CD4-positive, alpha-beta T cell treated with Interleukin-15 for 1 hour (primary cell): ENCODE data around the gene TAX1BP3.

Experiments
- DNase-seq: peaks from one replicate; pipeline ENCODE4 v3.0.0-alpha.2; 2020

The TAX1BP3 gene

DNA sequence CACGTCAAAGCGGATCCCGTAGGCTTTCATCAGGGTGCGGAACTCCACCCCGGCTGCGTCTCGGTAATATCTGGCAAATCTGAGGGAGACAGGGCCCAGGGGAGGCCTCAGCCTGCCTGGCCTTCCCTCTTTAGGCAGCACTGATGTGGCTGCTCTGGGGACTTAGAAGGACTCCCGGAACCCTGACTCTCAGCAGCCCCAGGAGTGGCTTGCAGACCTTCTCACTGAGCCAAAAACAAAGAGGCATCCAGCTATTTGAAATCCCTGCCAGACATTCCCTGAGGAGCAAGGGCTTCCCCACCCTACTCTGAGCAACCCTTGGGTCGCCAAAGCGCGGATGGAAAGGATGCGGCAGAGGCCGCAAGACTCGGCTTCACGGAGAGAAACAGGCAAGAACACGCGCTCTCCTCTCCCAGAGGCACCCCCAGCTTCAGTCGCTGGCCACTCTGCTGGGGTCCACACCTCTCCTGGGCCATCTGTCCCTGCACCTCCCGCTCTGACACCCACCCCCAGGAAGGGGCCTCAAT, 19.7 kb upstream of the TAX1BP3 start:
- DNase-seq, result no peak

DNA sequence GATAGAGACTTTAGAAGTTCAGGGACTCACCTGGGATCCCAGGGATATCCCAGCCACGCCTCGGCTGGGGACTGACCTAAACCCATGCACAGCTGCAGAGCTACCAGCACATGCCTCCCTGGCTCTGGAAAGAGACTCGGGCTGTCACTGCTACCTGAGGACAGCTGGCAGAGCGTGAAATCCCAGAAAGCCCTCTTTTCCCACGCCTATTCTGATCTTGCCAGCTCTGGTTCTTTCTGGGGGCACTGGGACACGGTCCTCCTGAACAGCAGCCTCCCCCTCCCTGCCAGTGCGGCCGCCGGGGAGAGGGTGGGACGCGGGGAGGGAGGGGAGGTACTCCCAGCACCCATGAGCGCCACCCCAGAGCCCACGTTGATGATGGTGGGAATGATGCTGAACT, 16.8 kb upstream of the TAX1BP3 start:
- DNase-seq, result no peak

DNA sequence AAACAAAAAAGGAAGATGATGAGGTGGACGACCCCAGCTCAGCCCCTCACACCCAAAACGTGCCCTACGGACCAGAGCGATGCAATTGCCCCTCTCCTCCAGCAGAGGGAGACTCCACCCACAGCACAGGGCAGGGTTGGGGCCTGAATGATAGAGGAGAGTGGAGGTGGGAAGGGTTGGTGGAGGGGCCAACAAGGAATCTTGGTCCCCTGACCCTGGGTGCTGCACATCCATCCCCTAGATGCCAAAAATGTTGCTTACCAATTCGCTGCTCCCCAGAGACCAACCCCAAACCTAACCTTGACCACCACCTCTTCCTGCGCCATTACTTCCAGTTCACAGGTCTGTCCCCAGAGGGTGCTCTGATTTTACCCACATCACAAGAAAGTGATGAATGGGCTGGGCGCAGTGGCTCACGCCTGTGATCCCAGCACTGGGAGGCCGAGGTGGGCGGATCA, 14.7 kb upstream of the TAX1BP3 start:
- DNase-seq, result peak; percentile 56

DNA sequence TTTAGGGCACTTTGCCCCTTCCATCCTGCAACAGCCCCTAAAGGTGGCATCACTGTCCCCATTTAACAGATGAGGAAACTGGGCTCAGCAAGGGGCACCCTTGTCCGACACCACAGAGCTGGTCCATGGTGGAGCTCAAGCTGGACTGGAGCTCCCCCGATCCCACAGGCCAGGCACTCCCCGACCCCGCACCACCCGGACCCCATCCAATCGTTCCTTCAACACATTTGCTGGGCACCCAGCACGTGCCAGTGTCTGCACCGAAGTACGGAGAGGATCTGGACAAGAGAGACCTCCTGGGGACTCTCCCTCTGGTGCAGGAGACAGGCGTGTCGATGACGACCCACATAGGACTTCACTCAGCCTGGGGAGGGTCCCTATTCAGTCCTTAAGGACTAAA, 13.7 kb upstream of the TAX1BP3 start:
- no peak for DNase-seq

DNA sequence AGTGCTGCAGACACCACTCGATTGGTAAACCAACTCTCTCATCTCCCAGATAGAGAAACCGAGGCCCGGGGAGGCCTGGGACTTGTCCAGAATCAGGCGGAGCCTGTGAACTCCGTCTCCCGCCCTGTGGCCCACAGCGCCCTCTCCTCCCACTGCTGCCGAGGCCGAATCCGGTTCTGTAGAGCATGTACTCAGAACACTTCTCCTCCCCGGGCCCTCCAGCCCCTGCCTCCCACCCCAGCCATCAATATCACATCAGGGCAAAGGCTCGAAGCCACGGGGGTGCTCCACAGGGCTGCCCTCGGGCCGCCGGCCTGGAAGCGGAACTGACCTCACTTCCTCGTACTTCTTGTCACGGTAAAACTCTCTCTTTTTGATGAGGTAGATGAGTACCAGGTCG, 13.2 kb upstream of the TAX1BP3 start:
- no peak for DNase-seq

DNA sequence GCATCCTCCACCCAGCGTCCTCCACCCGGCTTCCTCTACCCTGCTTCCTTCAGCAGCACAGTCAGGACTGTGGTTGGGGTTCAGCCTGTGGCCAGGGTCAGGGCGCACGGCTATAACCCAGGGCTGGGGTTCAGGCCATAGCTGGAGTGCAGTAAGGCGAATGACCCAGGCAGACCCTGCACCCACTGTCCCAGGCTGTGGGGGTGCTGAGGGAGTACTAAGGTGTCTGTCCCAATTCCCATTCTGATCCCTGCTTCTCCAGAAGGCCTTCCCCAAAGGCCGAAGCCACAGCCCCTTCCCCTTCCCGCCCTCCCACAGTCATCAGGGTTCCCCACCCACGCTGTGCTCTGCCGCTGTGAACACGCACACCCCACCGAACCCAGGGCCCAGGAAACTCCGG, 12.7 kb upstream of the TAX1BP3 start:
- no peak for DNase-seq

DNA sequence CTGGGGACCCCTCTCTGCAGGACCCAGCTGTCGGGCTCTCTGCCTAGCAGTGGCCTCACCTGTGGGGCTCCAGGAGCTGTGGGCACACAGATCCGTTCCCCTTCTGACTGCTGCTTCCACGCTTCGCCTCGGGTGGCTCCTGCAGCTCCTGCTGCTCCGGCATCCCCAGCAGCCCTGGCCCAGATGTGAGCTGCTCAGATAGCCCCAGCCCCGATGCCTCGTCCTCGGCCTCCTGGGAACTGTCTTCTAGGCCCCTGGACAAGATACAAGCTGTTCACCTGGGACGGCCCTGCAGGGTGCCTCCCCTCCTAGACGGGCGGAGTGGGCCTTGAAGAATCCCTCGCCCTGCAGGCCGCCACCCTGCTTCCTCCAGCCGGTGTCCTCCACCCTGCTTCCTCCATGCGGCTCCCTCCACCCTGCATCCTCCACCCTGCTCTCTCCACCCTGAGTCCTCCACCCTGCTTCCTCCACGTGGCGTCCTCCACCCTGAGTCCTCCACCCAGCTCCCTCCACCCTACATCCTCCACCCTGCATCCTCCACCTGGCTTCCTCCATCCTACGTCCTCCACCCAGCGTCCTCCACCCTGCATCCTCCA, 11.3 kb upstream of the TAX1BP3 start:
- no peak for DNase-seq

DNA sequence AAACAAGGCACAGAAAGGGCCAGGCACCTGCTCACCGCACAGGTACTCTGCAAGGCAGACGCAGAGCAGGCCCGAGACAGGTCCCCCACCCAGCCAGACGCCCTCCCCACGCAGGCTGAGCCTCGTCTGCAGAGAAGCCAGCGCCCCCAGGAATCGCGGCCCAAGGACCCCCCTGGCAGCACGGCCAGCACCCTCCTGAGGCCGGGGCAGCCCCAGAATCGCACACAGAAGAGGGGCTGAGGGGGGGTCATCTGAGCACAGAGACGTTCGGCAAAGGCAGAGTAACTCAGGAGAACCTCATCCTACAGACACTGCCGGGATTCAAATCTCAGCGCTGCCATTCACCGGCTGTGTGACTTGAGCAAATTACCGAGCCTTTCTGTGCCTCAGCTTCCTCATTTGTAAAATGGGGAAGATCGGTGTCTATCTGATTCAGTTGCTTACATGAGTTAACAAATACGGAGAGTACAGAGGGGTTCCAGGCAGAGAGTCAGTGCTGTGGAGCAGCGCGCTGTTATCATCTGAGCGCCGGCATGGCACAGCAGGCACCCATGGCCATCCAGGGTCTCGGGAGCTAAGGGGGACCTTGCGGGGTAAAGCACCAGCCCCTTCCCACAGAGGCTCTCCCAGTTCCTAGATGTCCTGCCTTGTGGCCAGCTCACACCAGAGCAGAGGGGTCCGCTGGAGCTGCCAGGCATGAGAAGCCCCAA, 10.6 kb upstream of the TAX1BP3 start:
- DNase-seq, result no peak

DNA sequence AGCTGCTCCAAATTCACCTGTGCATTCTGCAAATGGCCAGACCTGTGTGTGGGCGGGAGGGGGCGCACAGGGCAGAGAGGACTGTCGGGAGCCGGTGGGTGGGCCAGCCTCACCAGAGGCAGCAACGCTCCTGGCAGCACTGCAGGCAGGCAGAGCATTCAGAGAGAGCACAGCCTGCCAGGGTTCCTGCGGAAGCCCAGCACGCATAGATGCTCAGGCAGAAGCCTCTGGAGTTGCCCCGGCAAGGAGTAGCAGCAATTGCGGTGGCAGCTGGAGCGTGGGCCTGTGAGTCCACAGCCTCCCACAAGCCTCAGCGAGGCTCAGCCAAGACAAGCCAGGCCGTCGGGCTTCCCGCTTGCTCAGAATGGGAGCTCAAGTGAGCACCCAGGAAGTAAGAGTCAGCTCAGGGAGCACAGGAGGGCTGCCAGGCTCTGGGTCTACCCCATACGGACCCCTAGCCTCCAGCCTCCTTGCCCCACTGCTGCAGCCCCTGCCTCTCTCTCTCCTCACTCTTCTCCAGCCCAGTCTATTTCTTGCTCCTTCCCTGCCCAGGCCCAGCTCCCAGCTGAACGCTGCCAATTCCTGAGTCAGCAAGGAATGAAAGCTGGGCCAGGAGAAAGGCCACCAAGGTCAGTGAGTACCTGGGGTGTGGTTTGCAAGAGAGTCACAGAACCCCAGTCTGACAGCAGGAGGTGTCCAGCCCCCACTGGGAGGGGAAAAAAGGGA, 9.9 kb upstream of the TAX1BP3 start:
- DNase-seq, result no peak

DNA sequence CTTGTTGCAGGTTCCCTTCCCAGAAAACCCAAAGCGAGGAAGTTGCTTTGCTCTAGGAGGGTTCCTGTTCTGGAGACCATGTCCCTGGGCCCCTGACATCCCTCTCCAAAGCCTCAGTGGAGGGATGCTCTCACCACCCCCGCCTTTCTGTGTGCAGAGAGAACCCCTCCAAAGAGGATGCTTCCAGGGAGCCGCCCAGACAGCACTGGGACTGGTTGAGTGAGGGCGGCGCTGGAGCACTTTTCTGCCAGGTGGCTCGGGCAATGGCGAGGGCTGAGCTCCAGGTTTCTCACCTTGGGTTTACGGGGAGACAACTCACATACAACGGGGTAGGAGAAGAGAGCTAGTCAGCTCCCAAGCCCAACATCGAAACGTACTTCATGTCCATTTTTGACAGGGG, 7.5 kb upstream of the TAX1BP3 start:
- DNase-seq, result no peak

DNA sequence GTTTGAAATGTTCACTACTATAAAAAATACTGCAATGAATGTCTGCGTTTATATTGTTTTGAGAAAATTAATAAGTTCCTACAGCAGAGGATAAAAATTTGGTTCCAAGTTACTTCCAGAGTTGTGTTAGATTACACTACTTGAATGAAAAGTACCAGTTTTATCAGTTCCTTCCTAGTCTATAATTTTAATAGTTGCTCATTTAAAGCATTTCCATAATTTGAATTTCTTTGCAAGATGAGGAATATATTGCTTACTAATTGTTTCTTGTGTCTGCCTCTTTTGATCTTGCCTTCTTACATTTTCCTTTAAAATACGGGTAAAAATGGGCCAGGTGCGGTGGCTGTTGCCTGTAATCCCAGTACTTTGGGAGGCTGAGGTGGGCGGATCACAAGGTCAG, 4.2 kb upstream of the TAX1BP3 start:
- no peak for DNase-seq

DNA sequence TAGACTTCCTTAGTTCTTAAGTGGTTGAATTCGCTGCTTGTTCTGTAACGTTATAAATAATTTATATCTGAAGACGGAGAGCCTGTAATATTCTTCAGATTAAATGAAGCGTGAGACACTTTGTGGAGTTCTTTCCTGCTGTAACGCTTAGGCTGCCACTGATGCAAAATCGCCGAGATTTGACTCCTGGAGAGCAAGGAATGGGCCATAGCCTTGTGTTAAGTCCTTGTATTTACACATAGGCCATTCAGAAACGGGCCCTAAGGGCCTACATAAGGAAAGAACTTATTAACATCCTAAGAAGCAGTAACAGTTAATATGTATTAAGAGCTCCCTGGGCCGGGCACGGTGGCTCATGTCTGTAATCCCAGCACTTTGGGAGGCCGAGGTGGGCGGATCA, 1.2 kb upstream of the TAX1BP3 start:
- no peak for DNase-seq

DNA sequence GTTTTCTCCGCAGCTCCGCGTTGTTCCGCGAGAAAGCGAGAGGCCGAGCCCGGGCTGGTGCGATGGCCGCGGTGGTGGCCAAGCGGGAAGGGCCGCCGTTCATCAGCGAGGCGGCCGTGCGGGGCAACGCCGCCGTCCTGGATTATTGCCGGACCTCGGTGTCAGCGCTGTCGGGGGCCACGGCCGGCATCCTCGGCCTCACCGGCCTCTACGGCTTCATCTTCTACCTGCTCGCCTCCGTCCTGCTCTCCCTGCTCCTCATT, 638 bp upstream of the TAX1BP3 start:
- DNase-seq, result no peak

DNA sequence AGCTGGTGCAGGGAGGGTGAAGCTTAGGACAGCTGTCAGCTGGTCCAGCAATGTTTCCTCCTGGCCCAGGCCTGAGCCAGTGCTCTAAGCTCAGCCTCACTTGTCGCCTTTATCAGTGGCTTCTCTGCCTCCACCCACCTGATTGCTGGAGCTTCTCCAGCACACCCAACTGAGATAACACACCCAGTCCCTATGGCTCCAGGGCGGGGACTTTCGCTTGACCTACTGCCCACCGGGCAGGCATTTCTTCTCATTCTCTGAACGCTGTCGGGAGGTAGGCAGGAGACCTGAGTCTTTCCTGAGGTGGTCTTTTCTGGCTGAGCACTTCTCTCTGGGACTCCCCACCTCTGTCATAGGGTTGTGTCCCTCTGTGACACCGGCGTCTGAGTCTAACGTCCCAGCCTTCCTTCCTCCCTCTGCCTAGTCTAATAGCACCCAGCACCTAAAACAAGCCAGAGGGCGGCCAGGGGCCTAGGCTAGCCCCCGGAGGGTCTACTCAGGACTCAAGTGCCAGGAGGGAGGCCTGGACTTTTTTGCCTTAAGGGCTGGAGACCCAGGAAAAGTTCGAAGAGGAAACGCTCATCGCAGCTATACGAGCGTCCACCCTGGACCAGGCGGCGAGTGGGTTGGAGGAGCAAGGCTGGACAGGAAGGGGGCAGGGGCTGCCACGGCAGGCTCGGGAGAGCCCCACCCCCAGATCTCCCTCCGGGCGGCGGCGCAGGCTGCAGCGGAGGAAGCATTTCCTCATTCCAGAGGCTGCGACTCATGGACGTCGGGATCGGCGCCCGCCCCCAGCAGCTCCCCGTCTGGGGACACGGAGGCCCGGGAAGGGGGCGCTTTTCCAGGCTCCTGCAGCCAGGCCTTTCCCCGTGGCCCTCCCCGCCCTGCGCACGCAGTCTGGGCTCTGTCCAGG, 756 bp downstream of the TAX1BP3 start:
- no peak for DNase-seq

DNA sequence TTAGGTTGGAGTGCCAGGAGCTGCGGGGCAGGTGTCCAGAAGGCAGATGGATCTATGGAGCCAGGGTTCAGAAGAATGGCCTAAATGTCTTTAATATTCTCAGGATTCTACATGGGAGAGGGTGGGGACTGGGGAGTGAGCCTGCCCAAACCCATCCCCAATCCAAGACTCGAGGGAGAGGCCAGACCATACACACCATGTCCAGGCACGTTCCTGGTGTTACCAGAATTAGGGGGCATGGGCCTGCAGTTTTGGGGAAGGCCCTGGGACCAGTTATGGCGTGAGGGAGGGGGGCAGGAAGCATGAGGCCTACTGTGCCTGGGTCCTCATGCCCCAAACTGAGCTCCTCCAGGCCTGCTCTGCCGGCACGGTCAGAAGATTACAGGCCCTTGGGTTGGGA, 1.9 kb downstream of the TAX1BP3 start:
- DNase-seq, result no peak

DNA sequence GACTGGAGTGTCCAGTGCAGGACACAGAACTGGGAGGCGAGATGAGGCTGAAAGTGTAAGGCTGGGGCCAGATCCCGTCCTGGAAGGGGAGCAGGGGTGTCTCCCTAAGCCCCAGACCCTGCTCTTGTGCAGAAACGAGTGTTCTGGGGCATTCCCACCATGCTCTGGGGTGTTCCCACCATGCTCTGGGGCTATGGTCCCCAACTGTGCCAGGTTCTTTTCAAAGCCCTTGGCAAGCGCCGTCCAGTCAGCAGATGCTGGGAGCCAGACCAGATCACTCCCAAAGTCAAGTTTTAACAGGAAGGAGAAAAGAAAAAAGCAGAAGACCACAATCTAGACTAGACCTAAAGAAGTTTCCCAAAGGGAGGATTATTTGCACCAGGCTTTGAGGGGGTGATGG, 2.5 kb downstream of the TAX1BP3 start:
- DNase-seq, result no peak

DNA sequence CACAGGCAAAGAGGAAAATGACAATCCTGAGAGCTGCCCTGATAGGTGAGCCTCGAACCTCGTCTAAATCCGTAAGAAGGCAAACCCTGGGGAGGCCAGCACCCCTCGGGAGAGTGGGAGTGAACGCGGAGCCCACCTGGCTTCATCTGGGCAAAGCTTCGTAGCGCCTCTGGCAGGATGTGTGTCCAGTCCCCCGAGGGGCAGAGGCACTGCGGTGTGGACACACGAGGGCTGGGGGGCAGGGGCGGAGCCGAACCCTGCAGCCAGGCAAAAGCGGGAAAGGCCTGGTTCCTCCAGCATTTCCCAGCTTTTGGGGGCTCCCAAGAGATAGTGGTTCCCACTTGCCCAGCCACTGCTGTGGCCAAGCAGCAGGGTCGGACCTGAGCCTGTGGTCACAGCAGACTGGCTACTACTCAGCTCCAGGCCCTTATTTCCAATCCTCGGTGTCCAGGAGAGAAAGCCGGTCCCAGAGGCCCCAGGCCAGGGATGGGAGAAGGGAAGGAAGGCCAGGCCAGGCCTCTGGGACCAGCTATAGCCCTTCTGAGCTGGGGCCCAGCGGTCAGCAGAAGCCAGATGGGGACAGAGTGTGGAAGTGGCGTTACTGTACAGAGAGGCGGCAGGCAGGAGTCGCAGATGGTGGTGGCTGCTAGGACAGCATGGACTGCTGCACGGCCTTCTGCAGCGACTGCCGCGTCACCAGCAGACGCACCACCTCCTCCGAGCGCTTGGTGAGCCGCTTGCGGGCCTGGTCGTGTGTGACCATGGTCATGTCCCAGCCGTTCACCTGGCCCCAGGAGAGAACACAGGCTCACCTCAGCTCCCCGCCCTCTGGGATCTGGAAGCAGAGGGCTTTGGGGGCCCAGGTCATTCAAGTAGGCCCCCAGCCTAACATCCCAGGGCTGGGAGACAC, 5.0 kb downstream of the TAX1BP3 start:
- no peak for DNase-seq

DNA sequence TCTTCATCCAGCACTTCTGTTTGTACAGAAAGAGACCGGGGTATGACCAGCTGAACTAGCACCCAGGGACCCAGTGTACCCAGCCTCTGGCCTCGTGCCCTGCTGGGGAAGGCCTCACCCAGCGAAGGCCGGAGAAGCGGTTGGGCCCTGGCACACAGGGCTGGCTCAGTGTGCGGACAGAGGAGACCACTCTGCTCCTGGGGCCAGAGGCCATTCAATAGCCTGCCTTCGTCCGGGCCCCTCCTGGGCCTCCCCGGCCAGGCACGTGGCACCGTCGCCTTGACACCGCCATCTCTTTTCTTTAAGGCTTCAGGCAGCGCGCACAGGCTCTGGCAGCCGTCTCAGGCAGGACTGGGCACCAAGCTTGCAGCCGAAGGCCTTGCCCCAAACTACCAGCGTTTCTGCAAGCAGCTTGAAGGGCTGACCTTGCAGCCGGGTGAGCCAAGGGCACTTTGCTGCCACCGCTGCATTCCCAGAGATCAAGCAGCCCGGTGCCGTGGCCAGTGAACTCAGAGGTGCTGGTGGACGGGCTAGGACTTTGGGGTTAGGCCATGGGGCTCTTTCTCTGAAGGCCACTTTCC, 8.0 kb downstream of the TAX1BP3 start:
- DNase-seq, result no peak

DNA sequence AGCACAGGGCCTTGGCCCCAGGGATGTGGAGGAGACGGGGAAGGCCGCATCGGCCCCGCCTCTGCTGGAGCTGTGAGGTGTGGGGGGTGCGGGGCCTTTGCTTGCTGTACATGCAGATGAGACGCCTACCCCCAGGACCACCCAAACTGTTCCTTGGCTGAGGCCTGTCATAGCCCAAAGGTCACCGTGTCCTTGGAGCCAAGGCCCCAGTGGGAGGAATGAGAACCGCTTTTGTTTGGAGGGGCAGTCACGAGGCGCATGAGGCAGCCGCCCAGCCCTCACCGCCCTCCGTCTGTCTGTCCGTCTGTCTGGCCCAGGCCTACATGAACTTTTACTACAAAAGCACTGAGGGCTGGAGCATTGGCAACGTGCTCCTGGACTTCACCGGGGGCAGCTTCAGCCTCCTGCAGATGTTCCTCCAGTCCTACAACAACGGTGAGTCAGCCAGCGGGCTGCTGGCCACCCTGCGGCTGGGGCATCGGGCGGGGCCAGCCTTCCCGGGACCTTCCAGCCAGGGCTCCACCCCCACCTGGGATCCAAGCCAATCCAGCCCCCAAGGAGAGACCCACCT, 8.8 kb downstream of the TAX1BP3 start:
- no peak for DNase-seq

DNA sequence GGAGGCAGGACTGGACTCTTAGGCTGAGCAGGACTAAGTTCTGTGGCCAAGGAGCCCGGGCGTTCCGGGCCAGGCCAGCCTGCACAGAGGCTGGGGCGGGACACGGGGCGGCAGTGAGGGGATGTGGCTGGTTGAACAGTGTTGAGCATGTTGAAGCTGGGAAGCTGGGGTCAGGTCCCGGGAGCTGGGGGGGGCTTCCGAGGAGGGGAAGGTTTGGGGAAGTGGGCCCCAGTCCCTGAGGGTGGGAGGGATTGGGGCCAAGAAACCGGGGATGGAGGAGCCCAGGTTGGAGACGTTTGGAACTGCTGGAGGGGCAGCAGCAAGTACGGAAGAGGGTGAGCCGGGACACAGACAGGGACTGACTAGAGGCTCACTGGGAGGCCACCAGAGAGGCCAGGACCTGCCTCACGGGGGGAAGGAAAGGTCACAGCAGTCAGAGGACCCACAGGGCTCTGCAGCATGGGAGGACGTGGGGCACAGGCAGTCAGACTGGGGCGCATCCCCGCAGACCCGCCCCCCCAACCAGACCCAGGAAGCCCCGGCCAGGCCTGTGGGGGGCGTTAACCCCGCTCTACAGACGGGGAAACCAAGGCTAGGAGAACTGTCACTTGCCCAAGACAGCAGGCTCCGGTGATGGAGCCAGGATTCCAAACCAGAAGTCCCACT, 9.5 kb downstream of the TAX1BP3 start:
- DNase-seq, result no peak
